H1 (cell line): ENCODE results near the gene SLC7A6OS. TPM values are rescaled to one million over a fixed set of nuclear protein-coding genes. Genes with fewer than 3 reads are reported as not detected.

Experiments
- CTCF ChIA-PET: fragments of 300-600 bp; sonication (Branson Sonifier 250); formaldehyde crosslinking; loops from one replicate; lab custom pipeline; 2021; ENCODE audit not compliant: partially characterized antibody; lab: Charles Lee
- POLR2A ChIA-PET: fragments of 300-600 bp; sonication (Branson Sonifier 250); formaldehyde crosslinking; loops from one replicate; lab custom pipeline; 2021; ENCODE audit warnings: inconsistent platforms; ENCODE audit not compliant: partially characterized antibody; lab: Charles Lee
- DNase-seq, 2 experiments: peaks; one replicate each; pipeline versions ENCODE4 v3.0.0 to v3.0.0-alpha.2; 2010 to 2022; ENCODE audit warnings: low spot score in 2 of 2, low read depth in 1 of 2, mixed read lengths in 1 of 2
- FAIRE-seq: peaks from 2 replicates; lab custom pipeline; 2011; peaks lifted over from hg19 to GRCh38; lab: Jason Lieb, UNC
- H2AFZ ChIP-seq: 2 replicates; pipeline ENCODE4 v1.8.1; 2012; ENCODE audit warnings: low read length, inconsistent platforms
- H2AK5ac ChIP-seq: 2 replicates; pipeline ENCODE4 v1.6.1; 2013; ENCODE audit warnings: low read depth, low read length
- H2BK120ac ChIP-seq: replicated peaks from 2 replicates; pipeline ENCODE3; 2013; ENCODE audit warnings: low read depth, low read length, inconsistent platforms
- H2BK12ac ChIP-seq: 2 replicates; pipeline ENCODE4 v1.6.1; 2013; ENCODE audit warnings: low read depth, low read length
- H2BK15ac ChIP-seq: 2 replicates; pipeline ENCODE4 v1.6.1; 2013; ENCODE audit warnings: low read length
- H2BK20ac ChIP-seq: 2 replicates; pipeline ENCODE4 v1.6.1; 2013; ENCODE audit warnings: low read length
- H2BK5ac ChIP-seq: 2 replicates; pipeline ENCODE4 v1.6.1; 2013; ENCODE audit warnings: low read depth, low read length
- H3K14ac ChIP-seq: 2 replicates; pipeline ENCODE4 v1.6.1; 2013; ENCODE audit warnings: inconsistent platforms; ENCODE audit not compliant: insufficient read length
- H3K18ac ChIP-seq: 2 replicates; pipeline ENCODE4 v1.6.1; 2013; ENCODE audit warnings: low read length; ENCODE audit errors: extremely low read depth
- H3K23ac ChIP-seq: 2 replicates; pipeline ENCODE4 v1.6.1; 2013; ENCODE audit warnings: inconsistent platforms; ENCODE audit not compliant: insufficient read length
- H3K23me2 ChIP-seq: 2 replicates; pipeline ENCODE4 v1.6.1; 2013; ENCODE audit warnings: low read depth, low read length
- H3K27ac ChIP-seq: 2 replicates; pipeline ENCODE4 v1.6.1; 2011; ENCODE audit warnings: low read depth, low read length, inconsistent platforms
- H3K27me3 ChIP-seq, 4 experiments: replicated peaks in 1 of 4; 1 replicate in 1 of 4; 2 replicates in 3 of 4; pipeline versions ENCODE4 v1.6.1 to v1.8.1; 2011 to 2013; ENCODE audit warnings: low read length in 3 of 4, mild to moderate bottlenecking in 3 of 4, inconsistent platforms in 2 of 4, mixed read lengths in 2 of 4, moderate library complexity in 1 of 4; ENCODE audit not compliant: control insufficient read depth in 3 of 4, insufficient read depth in 3 of 4; ENCODE audit errors: extremely low read depth in 1 of 4
- H3K36me3 ChIP-seq, 4 experiments: 2 replicates each; pipeline versions ENCODE4 v1.6.1 to v1.8.1; 2011 to 2013; ENCODE audit warnings: mild to moderate bottlenecking in 4 of 4, low read length in 3 of 4, moderate library complexity in 2 of 4, control low read depth in 1 of 4, inconsistent platforms in 1 of 4; ENCODE audit not compliant: insufficient read depth in 4 of 4, control insufficient read depth in 2 of 4
- H3K4ac ChIP-seq: replicated peaks from 2 replicates; pipeline ENCODE3; 2013; ENCODE audit warnings: low read length, low read depth, mixed read lengths, inconsistent platforms; ENCODE audit not compliant: insufficient read length
- H3K4me1 ChIP-seq, 4 experiments: replicated peaks in 1 of 4; 1 replicate in 1 of 4; 2 replicates in 3 of 4; pipeline versions ENCODE4 v1.6.1 to v1.8.1; 2011 to 2013; ENCODE audit warnings: low read length in 3 of 4, inconsistent platforms in 2 of 4, mixed read lengths in 1 of 4; ENCODE audit not compliant: insufficient read depth in 4 of 4, control insufficient read depth in 3 of 4
- H3K4me2 ChIP-seq, 2 experiments: 2 replicates each; pipeline versions ENCODE4 v1.6.1 to v1.8.1; 2011 to 2013; ENCODE audit warnings: low read depth in 2 of 2, low read length in 2 of 2, control low read depth in 1 of 2, inconsistent platforms in 1 of 2, mild to moderate bottlenecking in 1 of 2; ENCODE audit not compliant: insufficient read depth in 1 of 2
- H3K4me3 ChIP-seq, 4 experiments: fragments of 200-600, 300-600 bp in 1 of 4; sonication (generic), shearing (Covaris generic), sonication (Bioruptor Twin) in 1 of 4; 2 replicates each; pipeline versions ENCODE4 v1.5.1 to v1.8.1; 2011 to 2016; ENCODE audit warnings: low read length in 4 of 4, low read depth in 3 of 4, control low read depth in 2 of 4, inconsistent platforms in 2 of 4, mild to moderate bottlenecking in 2 of 4, mixed read lengths in 1 of 4, moderate library complexity in 1 of 4; ENCODE audit not compliant: insufficient read depth in 2 of 4; ENCODE audit errors: extremely low read depth in 1 of 4
- H3K56ac ChIP-seq: replicated peaks from 2 replicates; pipeline ENCODE3; 2013; ENCODE audit warnings: low read depth, mild to moderate bottlenecking, mixed read lengths, low read length, inconsistent platforms; ENCODE audit not compliant: insufficient read length
- H3K79me1 ChIP-seq: 2 replicates; pipeline ENCODE4 v1.6.1; 2013; ENCODE audit warnings: low read depth, low read length, control low read depth
- H3K79me2 ChIP-seq, 2 experiments: 2 replicates each; pipeline versions ENCODE4 v1.6.1 to v1.8.1; 2012 to 2013; ENCODE audit warnings: low read length in 2 of 2, mild to moderate bottlenecking in 2 of 2, inconsistent platforms in 1 of 2; ENCODE audit not compliant: insufficient read depth in 2 of 2, control insufficient read depth in 1 of 2
- H3K9ac ChIP-seq, 4 experiments: replicated peaks in 1 of 4; 1 replicate in 1 of 4; 2 replicates in 3 of 4; pipeline versions ENCODE4 v1.6.1 to v1.8.1; 2011 to 2013; ENCODE audit warnings: low read depth in 3 of 4, low read length in 3 of 4, control low read depth in 2 of 4, mild to moderate bottlenecking in 2 of 4, moderate library complexity in 2 of 4, inconsistent platforms in 1 of 4; ENCODE audit errors: extremely low read depth in 1 of 4
- H3K9me3 ChIP-seq, 2 experiments: 2 replicates each; pipeline versions ENCODE4 v1.6.1 to v1.8.1; 2012 to 2013; ENCODE audit warnings: mild to moderate bottlenecking in 2 of 2, moderate library complexity in 2 of 2, control low read depth in 1 of 2, inconsistent platforms in 1 of 2, low read depth in 1 of 2, low read length in 1 of 2, mixed read lengths in 1 of 2; ENCODE audit not compliant: insufficient read depth in 2 of 2
- H4K20me1 ChIP-seq, 2 experiments: replicated peaks in 1 of 2; 2 replicates each; pipeline versions ENCODE3 to v1.8.1; 2011 to 2013; ENCODE audit warnings: inconsistent platforms in 2 of 2, low read length in 2 of 2, mild to moderate bottlenecking in 1 of 2; ENCODE audit not compliant: insufficient read depth in 2 of 2, control insufficient read depth in 1 of 2
- H4K5ac ChIP-seq: 2 replicates; pipeline ENCODE4 v1.6.1; 2013; ENCODE audit warnings: low read length, low read depth, mixed read lengths, inconsistent platforms; ENCODE audit not compliant: insufficient read length
- H4K8ac ChIP-seq: 2 replicates; pipeline ENCODE4 v1.8.0; 2013; ENCODE audit warnings: mild to moderate bottlenecking, moderate library complexity, low read length, inconsistent platforms; ENCODE audit not compliant: insufficient read depth; ENCODE audit errors: extremely low read depth
- H4K91ac ChIP-seq: replicated peaks from 2 replicates; pipeline ENCODE3; 2013; ENCODE audit warnings: low read length, mixed read lengths, inconsistent platforms; ENCODE audit not compliant: insufficient read length
- BACH1 ChIP-seq: IDR thresholded peaks from 2 replicates; pipeline ENCODE4 v1.6.1; 2012; ENCODE audit warnings: low read length, improper control_type of control experiment
- BRCA1 ChIP-seq: IDR thresholded peaks from 2 replicates; pipeline ENCODE4 v1.6.1; 2012; ENCODE audit warnings: low read depth, low read length, improper control_type of control experiment
- CBX8 ChIP-seq: fragments of 300-800, 300-1000 bp; sonication (generic); IDR thresholded peaks from 2 replicates; pipeline ENCODE4 v1.7.1; 2016; ENCODE audit warnings: low read depth, low read length, borderline replicate concordance
- CTCF ChIP-seq, 3 experiments: IDR thresholded peaks; 1 replicate in 2 of 3; 2 replicates in 1 of 3; pipeline versions ENCODE4 v1.5.1 to v1.6.1; 2011; ENCODE audit warnings: low read length in 3 of 3, mild to moderate bottlenecking in 3 of 3, inconsistent platforms in 2 of 3, low read depth in 1 of 3, moderate library complexity in 1 of 3; ENCODE audit not compliant: insufficient read depth in 1 of 3; ENCODE audit errors: control extremely low read depth in 1 of 3
- FOSL1 ChIP-seq: IDR thresholded peaks from 2 replicates; pipeline ENCODE4 v1.6.1; 2011; ENCODE audit warnings: mild to moderate bottlenecking, low read depth, low read length, moderate library complexity; ENCODE audit not compliant: insufficient read depth
- RAD21 ChIP-seq, 2 experiments: IDR thresholded peaks in 1 of 2; conservative IDR thresholded peaks in 1 of 2; 2 replicates each; pipeline ENCODE4 v1.6.1; 2011; ENCODE audit warnings: low read depth in 2 of 2, low read length in 2 of 2, improper control_type of control experiment in 1 of 2, inconsistent platforms in 1 of 2, mild to moderate bottlenecking in 1 of 2, moderate library complexity in 1 of 2
- SP2 ChIP-seq: IDR thresholded peaks from 2 replicates; pipeline ENCODE4 v1.6.1; 2012; ENCODE audit warnings: mild to moderate bottlenecking, low read length, inconsistent platforms
- SP4 ChIP-seq: IDR thresholded peaks from 2 replicates; pipeline ENCODE4 v1.6.1; 2012; ENCODE audit warnings: low read length, inconsistent platforms
- TAF1 ChIP-seq: IDR thresholded peaks from 2 replicates; pipeline ENCODE4 v1.6.1; 2011; ENCODE audit warnings: mild to moderate bottlenecking, low read depth, low read length
- WGBS, 2 experiments: shearing (Covaris generic) in 1 of 2; methylation state at CpG; one replicate each; pipeline versions ENCODE4 v1.1.6 to v1.1.7; 2013 to 2015; ENCODE audit warnings: low lambda C conversion rate in 2 of 2, mixed read lengths in 2 of 2, inconsistent platforms in 1 of 2, low coverage in 1 of 2, missing lambda C conversion rate in 1 of 2; ENCODE audit not compliant: insufficient replicate concordance in 2 of 2, insufficient coverage in 1 of 2, insufficient read length in 1 of 2; ENCODE audit errors: extremely low coverage in 1 of 2, missing lambda C conversion rate in 1 of 2; 5-methylcytosine and 5-hydroxymethylcytosine counted together
- polyA plus RNA-seq, 7 experiments: library from polyadenylated mRNA; depleted of rRNA in 3 of 7; stranded (reverse) in 5 of 7; unstranded in 2 of 7; fragments of >200 nt in 5 of 7; fragments of 200-250 nt in 2 of 7; gene quantifications; 1 replicate in 5 of 7; 2 replicates in 1 of 7; 4 replicates in 1 of 7; pipeline versions ENCODE4 v1.2.1 to v1.2.3, GENCODE V29; 2011 to 2013; ENCODE audit warnings: missing spikeins in 2 of 7, mixed read lengths in 2 of 7
- total RNA-seq: library from RNA; stranded (reverse); fragmentation: NEBNext Ultra II Directional; extraction: Animal tissue kit (Norgen Biotek cat#: 25700); gene quantifications from 2 replicates; pipeline ENCODE4 v1.2.1, GENCODE V29; 2021

Gene SLC7A6OS
- total and polyA plus RNA-seq, 2 of the 8 experiments (the other 6 are each of a cell fraction or from before 2014, with no cell fraction given), result 7.3 to 21.3 TPM

DNA sequence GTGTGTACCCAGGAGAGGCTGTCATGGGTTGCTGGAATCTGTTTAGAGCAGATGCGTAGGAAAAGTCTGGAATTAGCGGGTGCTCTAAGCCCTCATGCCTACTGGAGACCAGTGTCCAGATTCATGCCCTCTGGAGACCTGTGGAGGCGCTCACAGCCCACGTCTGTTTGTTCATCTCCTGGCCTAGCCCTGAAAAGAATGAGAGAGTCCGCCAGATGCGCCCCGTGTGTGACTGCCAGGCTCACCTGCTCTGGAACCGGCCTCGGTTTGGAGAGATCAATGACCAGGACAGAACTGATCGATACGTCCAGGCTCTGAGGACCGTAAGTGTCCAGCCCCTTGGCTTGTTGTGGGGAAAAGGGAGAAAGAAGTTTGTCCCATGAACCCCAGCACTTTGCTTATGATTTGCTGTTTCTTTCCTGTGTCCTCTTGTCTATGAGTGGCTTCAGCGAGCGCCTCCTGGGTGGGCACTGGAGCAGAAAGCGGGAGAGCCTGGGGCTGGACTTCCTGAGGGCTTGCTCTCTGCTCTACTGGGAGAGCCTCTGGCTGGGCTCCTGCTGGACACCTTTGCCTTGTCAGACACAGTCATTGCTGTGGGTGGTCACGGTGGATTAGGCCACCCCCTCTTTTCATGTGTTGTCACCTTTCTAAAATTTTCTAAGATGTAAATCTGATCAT is 35.4 kb upstream of the SLC7A6OS start:
- no peak overlapping the region for H4K5ac ChIP-seq
- H3K27ac ChIP-seq, result no peak overlapping the region
- no peak overlapping the region for H2AK5ac ChIP-seq
- H3K14ac ChIP-seq, result no peak overlapping the region
- H3K56ac ChIP-seq, result no peak overlapping the region
- peaks cover 2% of the 10 kb centered on the region; the same call in 1 of the 2 replicates for H3K79me1 ChIP-seq
- H3K9me3 ChIP-seq, result no peaks in the 10 kb centered on the region
- no peak for FAIRE-seq
- H3K27me3 ChIP-seq, result no peaks in the 10 kb centered on the region; a peak in 1 of 7 replicates
- ChIA-PET CTCF (interaction anchor here (1.2 to 2.2 kb wide), 3 partner anchors 10 to 35 kb away, joined by 3 to 5 read pairs (median 5); no protein-coding TSS in a partner anchor), POLR2A (interaction anchor here (0.9 to 1.2 kb wide), 2 partner anchors 10 to 15 kb away, joined by 3 read pairs; no protein-coding TSS in a partner anchor)
- H3K18ac ChIP-seq, result no peak overlapping the region
- H3K4ac ChIP-seq, result no peak overlapping the region
- no peak for DNase-seq
- H2BK5ac ChIP-seq, result no peak overlapping the region
- no peaks in the 10 kb centered on the region; the same call in 1 of the 2 replicates for H3K23me2 ChIP-seq
- H3K79me2 ChIP-seq, result no peaks in the 10 kb centered on the region
- TF ChIP-seq RAD21 (IDR thresholded peaks at IDR 0.05 in 1 of 2, conservative IDR thresholded peaks at IDR 0.05 in 1 of 2; ENCODE audit: low read depth in 2 of 2, low read length in 2 of 2), result 0 out of 4 replicates have a peak, but pooled peaks of 1 of the 2 experiments have one; percentile 10
- no peak for TF ChIP-seq CBX8
- peak in 1 of 3 experiments; percentile 11; a peak in 1 of 4 replicates for TF ChIP-seq CTCF (IDR thresholded peaks at IDR 0.05; ENCODE audit: control extremely low read depth in 1 of 3, insufficient read depth in 1 of 3, low read depth in 1 of 3, low read length in 3 of 3)
- no peak for TF ChIP-seq BACH1
- TF ChIP-seq FOSL1, result no peak
- no peak for TF ChIP-seq SP2
- no peak for TF ChIP-seq BRCA1
- TF ChIP-seq SP4, result no peak
- no peak for TF ChIP-seq TAF1
- no peak overlapping the region for H4K91ac ChIP-seq
- H3K4me1 ChIP-seq, result no peaks in the 10 kb centered on the region
- H2BK15ac ChIP-seq, result no peak overlapping the region
- H3K4me3 ChIP-seq, result no peak overlapping the region
- peaks cover 0 to 2% of the 10 kb centered on the region in 2 experiments for H4K20me1 ChIP-seq
- H4K8ac ChIP-seq, result no peak overlapping the region
- no peak overlapping the region for H2BK20ac ChIP-seq
- H2BK12ac ChIP-seq, result no peak overlapping the region
- H3K23ac ChIP-seq, result no peak overlapping the region
- H3K36me3 ChIP-seq, result peaks cover 4 to 36% (median 15%) of the 10 kb centered on the region in 4 experiments; a peak in 6 of 8 replicates
- H2BK120ac ChIP-seq, result no peak overlapping the region
- no peak overlapping the region for H2AFZ ChIP-seq
- WGBS, 2 experiments, result 92% methylated on average over 16 of the region's 16 CpGs; no CpG with 5 or more reads in 1 of the 2 experiments
- no peak overlapping the region for H3K4me2 ChIP-seq
- H3K9ac ChIP-seq, result no peak overlapping the region
